Middle frontal gyrus (tissue), 1 donor: ENCODE measurements around the gene RNU1-1.
"Not testable (repeated sequence)": the region's sequence is repeated elsewhere in the genome, so short reads cannot be mapped to it uniquely, and the experiment has no call there.

Experiments used
- DNase-seq: peaks from one replicate; pipeline ENCODE4 v3.0.0-alpha.2; 2015; ENCODE audit warnings: low spot score; ENCODE audit errors: extremely low spot score

The RNU1-1 gene

DNA sequence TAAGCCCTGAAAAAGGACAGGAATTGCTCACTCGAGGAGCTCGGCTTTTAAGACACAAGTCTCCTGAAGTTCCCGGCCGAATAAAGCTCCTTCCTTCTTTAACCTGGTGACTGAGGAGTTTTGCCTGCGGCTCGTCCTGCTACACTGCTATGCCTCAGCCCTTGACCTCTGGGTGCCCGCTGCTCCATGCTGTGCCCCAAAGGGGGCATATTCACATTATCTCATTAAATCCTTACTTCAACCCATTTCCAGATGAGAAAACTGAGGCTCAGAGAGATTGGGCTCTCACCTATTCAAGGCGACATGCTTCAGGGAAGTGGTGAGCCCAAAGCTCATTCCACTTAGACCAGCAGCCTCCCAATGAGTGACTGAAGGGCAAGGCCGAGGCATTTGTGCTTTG, 20.4 kb downstream of the RNU1-1 start:
- DNase-seq: not testable (repeated sequence)

- not testable (repeated sequence) for DNase-seq
Measured at GRCh38 chr1:16492937-16493336, 21.1 kb downstream of the RNU1-1 start.

GRCh38 chr1:16491056-16491675, 22.9 kb downstream of the RNU1-1 start:
- no peak for DNase-seq

DNA sequence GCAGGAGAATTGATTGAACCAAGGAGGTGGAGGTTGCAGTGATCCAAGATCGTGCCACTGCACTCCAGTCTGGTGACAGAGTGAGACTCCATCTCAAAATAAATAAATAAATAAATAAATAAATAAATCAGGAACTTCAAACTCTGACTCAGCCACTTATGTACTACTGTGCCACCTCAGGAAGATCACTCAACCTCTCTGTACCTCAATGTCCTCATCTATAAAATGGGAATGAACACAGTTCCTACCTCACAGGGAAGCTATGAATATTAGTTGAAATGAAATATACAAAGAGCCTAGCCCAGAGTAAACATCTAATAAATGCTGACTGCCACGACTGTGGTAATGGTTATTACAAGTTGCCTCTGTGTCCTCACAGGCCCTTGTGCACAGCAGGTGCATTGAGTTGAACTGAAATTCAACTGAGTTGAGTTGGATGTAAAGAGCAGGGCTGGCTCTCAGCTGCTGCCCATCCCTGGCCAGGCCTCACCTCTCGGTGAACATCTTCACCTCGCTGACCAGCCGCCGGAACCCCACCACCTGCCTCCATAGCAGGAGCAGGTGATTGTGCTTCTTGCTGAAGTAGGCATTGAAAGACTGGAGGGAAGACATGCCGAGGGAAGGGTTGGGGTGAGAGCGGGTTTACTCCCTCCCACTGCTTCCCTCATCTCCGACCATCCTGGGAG, 24.7 kb downstream of the RNU1-1 start:
- DNase-seq: not testable (repeated sequence)

- not testable (repeated sequence) for DNase-seq
Measured at GRCh38 chr1:16487011-16487410, 27.1 kb downstream of the RNU1-1 start.

GRCh38 chr1:16486316-16486715, 27.8 kb downstream of the RNU1-1 start:
- DNase-seq: not testable (repeated sequence)

GRCh38 chr1:16484931-16485330, 29.2 kb downstream of the RNU1-1 start:
- no peak for DNase-seq

GRCh38 chr1:16484501-16484835, 29.6 kb downstream of the RNU1-1 start:
- no peak for DNase-seq

DNA sequence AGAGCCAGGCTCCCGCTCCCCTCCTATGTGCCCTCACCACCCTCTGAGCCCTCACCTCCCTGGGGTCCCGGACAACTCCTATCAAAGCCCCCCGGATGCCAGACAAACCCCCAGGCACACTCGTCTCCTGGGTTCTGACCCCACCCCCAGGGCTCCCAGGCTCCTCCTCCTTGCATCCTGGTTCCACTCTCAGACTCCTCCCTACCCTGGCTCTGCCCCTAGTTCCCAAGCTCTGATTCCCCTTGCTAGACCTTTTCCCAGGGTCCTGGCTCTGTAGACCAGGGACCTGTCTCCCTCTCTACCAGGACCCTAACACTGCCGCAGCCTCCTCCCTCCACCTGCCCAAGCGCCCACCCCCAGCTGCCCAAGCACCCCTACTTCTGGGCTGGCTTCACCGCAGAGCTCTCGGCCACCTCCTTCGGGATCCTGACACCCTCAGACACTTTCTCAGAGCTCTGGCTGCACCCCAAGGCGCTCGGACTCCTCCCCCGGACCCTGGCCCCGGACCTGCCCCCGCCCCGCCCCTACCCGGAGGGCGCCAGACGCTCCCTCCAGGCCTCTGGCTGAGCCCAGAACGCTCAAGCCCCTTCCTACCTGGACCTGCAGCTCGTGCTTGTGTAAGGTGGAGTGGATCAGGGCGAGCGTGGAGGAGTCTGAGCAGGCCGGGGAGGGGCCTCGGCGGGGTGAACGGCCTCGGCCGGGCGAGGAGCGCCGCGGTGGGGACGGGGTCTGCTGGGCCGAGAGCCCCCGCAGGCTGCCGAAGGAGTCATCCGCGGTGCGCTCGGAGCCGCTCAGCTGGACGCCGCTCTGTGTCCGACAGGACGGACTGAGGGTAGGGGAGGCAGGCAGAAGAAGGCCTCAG, 30.2 kb downstream of the RNU1-1 start:
- not testable (repeated sequence) for DNase-seq

- DNase-seq: not testable (repeated sequence)
Measured at GRCh38 chr1:16483146-16483545, 30.9 kb downstream of the RNU1-1 start.

GRCh38 chr1:16478091-16478490, 36.0 kb downstream of the RNU1-1 start:
- no peak for DNase-seq

DNA sequence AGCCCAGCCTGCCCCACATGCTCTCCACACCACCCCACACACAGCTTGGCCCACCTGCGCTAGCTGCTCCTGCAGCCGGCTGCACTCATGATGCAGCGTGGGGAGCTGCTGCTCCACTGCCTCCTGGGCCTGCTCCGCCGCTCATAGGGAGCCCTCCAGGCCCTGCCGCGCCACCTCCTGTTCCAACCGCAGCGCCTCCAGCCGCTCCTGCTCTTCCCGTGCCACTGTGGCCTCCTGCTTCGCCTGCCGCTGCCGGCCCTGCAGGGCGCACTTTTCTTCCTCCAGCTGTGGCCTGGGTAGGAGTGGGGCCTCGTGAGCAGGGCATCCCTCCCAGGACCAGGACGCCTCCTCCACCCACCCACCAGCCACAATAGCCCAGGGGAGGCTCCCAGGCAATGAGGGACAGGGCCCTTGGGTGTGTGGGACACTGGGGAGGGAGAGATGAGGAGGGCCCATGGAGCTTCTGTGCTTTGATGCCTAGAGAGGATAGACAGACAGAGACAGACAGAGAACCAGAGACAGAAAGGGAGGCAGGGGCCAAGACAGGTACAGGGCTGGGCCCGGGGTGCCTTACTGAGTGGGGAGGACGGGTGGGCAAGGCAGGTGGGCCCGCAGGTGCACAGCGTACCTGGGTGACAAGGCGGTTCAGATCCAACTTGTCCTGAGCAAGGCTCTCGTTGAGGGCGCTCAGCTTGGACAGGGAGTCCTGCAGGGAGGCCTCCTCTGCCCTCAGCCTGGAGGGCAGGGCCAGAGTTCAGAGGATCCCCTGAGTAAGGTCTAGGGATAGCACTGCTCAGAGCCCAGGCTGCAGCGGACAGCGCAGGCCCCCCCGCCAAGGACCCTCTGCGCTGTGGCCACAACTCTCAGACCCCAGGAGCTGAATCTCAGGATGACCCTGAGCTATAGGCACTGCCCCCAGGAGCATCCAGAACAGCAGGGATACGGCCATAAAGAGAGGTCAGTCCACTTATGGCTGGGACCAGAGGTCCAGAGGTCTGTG, 38.0 kb downstream of the RNU1-1 start:
- DNase-seq: not testable (repeated sequence)

DNA sequence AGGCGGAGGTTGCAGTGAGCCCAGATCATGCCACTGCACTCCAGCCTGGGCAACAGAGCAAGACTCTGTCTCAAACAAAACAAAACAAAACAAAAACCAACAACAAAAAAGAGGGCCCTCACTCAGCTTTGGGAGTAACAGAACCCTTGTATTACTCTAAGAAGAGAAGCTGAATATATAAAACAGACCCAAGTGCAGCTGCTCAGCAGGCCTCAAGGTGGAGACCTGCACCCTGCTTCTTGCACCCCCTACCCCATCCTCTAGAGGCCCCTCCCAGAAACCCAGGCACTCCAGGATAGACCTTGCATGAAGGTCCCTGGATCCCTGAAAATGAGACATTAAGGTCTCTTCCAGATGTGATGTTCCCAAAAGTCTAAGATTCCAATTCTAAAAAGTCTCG, 39.2 kb downstream of the RNU1-1 start:
- not testable (repeated sequence) for DNase-seq

DNA sequence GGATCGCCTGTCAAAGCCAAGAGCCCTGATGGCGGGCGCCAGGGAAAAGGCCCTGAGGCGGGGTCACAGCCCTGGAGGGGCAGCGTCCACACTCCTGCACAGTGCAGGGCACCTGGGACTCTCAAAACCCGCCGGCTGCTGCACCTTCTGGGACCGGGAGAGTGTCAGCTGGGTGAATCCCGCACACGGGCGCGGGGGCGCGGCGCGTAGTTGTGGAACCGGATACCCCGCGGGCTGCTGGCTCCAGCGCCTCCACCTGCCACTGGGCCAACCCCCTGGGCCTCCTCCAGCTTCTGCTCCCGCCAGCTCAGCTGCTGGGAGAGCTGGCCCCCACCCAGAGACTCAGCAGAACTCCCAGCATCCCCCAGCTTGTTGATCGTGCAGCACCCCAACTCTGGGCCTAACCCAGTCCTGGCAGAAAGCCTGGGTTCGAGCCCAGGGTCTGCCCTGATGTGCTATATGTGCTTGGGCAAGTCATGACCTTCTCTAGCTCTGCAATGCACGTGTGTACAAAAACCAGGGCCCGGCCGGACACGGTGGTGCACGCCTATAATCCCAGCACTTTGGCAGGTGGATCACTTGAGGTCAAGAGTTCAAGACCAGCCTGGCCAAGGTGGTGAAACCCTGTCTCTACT, 39.8 kb downstream of the RNU1-1 start:
- DNase-seq: no peak

DNA sequence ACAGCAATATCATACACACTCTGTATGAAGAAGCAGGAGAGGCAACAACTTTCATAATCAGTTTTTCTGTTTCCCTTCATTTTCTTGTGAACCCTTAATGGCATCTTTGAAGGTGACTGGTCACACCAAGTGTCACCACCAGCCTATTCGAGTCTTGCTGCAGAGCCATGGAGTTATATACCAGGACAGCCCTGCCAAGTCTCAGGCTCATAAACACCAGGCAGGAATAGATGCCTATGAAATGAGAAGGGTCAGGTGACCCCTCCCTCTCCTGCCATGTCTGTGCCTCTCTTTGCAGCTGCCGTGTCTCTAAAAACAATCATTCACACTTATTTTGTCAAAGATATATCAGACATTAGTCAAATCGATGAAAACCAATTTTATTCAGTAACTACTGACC, 45.5 kb downstream of the RNU1-1 start:
- no peak for DNase-seq

DNA sequence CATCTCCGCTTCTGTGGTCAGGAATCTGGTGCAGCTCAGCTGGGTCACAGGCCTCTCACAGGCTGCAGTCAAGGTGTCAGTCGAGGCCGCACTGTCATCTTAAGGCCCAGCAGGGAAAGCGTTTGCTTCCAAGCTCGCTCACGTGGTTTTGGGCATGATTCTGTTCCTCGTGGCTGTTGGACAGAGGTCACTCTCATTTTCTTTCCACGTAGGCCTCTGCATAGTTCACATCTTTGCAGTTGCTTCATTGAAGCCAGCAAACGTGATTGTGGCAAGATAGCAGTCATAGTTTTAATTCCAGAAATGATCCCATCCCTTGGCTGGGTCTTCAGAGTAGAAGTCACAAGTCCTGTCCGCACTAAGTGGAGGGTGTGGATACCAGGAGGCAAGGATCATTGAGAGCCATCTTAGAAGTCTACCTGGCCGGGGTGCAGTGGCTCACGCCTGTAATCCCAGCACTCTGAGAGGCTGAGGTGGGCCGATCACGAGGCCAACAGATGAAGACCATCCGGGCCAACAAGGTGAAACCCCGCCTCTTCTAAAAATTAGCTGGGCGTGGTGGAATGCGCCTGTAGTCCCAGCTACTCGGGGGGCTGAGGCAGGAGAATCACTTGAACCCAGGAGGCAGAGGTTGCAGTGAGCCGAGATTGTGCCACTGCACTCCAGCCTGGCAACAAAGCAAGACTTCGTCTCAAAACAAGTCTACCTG, 49.0 kb downstream of the RNU1-1 start:
- no peak for DNase-seq
